ENCODE data around the gene PAX8. TPM values are rescaled to one million over a fixed set of nuclear protein-coding genes. Genes with fewer than 3 reads are reported as not detected.

PAX8 gene
- total and polyA plus RNA-seq, 10 of the 15 experiments (the other 5 are each of a cell fraction or from before 2014, with no cell fraction given) = 0.16 to 2.5 (median 0.97) TPM

DNA sequence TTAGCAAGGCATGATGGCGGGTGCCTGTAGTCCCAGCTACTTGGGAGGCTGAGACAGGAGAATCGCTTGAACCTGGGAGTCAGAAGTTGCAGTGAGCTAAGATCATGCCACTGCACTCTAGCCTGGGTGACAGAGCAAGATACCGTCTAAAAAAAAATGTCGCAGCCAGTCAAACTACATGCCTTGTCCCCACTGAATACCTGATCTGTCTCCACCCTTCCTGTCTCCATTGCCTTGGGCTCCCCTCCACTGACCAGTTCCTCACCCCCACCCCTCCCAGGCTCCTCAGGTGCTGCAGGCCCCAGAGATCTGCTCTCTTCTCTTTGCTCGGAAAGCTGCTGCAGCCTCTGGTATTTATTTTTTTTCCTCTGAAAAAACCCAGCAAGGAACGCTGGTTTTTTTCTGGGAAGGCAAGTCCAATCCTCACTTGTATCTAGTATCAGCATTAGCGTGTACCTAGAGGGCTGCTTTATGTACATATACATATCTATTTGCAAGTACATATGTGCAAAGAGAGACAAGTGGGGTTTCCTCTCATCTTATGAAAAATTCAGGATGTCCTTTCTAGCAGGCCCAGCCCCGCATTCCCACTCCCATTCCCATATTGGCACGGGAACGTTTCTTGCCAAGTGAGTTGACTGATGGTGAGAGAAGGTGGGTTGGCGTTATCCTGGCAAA, 100.5 kb downstream of the PAX8 start (continued):
- TF ChIP-seq, protein P1, sequence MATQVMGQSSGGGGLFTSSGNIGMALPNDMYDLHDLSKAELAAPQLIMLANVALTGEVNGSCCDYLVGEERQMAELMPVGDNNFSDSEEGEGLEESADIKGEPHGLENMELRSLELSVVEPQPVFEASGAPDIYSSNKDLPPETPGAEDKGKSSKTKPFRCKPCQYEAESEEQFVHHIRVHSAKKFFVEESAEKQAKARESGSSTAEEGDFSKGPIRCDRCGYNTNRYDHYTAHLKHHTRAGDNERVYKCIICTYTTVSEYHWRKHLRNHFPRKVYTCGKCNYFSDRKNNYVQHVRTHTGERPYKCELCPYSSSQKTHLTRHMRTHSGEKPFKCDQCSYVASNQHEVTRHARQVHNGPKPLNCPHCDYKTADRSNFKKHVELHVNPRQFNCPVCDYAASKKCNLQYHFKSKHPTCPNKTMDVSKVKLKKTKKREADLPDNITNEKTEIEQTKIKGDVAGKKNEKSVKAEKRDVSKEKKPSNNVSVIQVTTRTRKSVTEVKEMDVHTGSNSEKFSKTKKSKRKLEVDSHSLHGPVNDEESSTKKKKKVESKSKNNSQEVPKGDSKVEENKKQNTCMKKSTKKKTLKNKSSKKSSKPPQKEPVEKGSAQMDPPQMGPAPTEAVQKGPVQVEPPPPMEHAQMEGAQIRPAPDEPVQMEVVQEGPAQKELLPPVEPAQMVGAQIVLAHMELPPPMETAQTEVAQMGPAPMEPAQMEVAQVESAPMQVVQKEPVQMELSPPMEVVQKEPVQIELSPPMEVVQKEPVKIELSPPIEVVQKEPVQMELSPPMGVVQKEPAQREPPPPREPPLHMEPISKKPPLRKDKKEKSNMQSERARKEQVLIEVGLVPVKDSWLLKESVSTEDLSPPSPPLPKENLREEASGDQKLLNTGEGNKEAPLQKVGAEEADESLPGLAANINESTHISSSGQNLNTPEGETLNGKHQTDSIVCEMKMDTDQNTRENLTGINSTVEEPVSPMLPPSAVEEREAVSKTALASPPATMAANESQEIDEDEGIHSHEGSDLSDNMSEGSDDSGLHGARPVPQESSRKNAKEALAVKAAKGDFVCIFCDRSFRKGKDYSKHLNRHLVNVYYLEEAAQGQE (IDR thresholded peaks at IDR 0.05; ENCODE audit: low read depth, low read length) = no peak
- TF ChIP-seq, protein P2, sequence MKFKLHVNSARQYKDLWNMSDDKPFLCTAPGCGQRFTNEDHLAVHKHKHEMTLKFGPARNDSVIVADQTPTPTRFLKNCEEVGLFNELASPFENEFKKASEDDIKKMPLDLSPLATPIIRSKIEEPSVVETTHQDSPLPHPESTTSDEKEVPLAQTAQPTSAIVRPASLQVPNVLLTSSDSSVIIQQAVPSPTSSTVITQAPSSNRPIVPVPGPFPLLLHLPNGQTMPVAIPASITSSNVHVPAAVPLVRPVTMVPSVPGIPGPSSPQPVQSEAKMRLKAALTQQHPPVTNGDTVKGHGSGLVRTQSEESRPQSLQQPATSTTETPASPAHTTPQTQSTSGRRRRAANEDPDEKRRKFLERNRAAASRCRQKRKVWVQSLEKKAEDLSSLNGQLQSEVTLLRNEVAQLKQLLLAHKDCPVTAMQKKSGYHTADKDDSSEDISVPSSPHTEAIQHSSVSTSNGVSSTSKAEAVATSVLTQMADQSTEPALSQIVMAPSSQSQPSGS (IDR thresholded peaks at IDR 0.05; ENCODE audit: low read length) = no peak
- TF ChIP-seq ASH2L (IDR thresholded peaks at IDR 0.05; ENCODE audit: borderline replicate concordance, low read depth) (no peak), RAD21 (IDR thresholded peaks at IDR 0.05; ENCODE audit: insufficient read depth, low read depth, low read length) (no peak), POU2F2 (IDR thresholded peaks at IDR 0.05; ENCODE audit: borderline replicate concordance, low read depth, low read length) (no peak)
- TF ChIP-seq, protein P3, sequence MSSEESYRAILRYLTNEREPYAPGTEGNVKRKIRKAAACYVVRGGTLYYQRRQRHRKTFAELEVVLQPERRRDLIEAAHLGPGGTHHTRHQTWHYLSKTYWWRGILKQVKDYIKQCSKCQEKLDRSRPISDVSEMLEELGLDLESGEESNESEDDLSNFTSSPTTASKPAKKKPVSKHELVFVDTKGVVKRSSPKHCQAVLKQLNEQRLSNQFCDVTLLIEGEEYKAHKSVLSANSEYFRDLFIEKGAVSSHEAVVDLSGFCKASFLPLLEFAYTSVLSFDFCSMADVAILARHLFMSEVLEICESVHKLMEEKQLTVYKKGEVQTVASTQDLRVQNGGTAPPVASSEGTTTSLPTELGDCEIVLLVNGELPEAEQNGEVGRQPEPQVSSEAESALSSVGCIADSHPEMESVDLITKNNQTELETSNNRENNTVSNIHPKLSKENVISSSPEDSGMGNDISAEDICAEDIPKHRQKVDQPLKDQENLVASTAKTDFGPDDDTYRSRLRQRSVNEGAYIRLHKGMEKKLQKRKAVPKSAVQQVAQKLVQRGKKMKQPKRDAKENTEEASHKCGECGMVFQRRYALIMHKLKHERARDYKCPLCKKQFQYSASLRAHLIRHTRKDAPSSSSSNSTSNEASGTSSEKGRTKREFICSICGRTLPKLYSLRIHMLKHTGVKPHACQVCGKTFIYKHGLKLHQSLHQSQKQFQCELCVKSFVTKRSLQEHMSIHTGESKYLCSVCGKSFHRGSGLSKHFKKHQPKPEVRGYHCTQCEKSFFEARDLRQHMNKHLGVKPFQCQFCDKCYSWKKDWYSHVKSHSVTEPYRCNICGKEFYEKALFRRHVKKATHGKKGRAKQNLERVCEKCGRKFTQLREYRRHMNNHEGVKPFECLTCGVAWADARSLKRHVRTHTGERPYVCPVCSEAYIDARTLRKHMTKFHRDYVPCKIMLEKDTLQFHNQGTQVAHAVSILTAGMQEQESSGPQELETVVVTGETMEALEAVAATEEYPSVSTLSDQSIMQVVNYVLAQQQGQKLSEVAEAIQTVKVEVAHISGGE (CRISPR knock-in tag; IDR thresholded peaks at IDR 0.05) = no peak
- TF ChIP-seq, protein P4, sequence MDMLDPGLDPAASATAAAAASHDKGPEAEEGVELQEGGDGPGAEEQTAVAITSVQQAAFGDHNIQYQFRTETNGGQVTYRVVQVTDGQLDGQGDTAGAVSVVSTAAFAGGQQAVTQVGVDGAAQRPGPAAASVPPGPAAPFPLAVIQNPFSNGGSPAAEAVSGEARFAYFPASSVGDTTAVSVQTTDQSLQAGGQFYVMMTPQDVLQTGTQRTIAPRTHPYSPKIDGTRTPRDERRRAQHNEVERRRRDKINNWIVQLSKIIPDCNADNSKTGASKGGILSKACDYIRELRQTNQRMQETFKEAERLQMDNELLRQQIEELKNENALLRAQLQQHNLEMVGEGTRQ (IDR thresholded peaks at IDR 0.05; ENCODE audit: borderline replicate concordance, low read depth, low read length) = no peak

Data from GM12878 (cell line).